GM12878 (cell line): ENCODE measurements around the gene SLC35F6. TPM values are rescaled to one million over a fixed set of nuclear protein-coding genes. Genes with fewer than 3 reads are reported as not detected.

Source experiments
- ATF7 ChIP-seq: fragments of 450-650 bp; IDR thresholded peaks from 2 replicates; pipeline ENCODE4 v1.6.1; 2016; ENCODE audit warnings: low read depth, mild to moderate bottlenecking
- CEBPB ChIP-seq, 2 experiments: fragments of 150-350 bp in 1 of 2; IDR thresholded peaks; 2 replicates each; pipeline ENCODE4 v1.6.1; 2012 to 2014; ENCODE audit warnings: low read depth in 2 of 2, low read length in 2 of 2, borderline replicate concordance in 1 of 2, inconsistent platforms in 1 of 2
- CREB1 ChIP-seq: IDR thresholded peaks from 2 replicates; pipeline ENCODE4 v1.6.1; 2012; ENCODE audit warnings: low read depth, mild to moderate bottlenecking, inconsistent platforms
- DPF2 ChIP-seq: fragments of 450-650 bp; IDR thresholded peaks from 2 replicates; pipeline ENCODE4 v1.6.1; 2017; ENCODE audit warnings: mild to moderate bottlenecking
- GABPA ChIP-seq: IDR thresholded peaks from 2 replicates; pipeline ENCODE4 v1.6.1; 2014; ENCODE audit warnings: antibody characterized with exemption, low read depth, mild to moderate bottlenecking, inconsistent platforms
- HDAC2 ChIP-seq: fragments of 200-600 bp; sonication (generic); IDR thresholded peaks from 2 replicates; pipeline ENCODE4 v1.6.1; 2017
- NBN ChIP-seq: fragments of 450-650 bp; IDR thresholded peaks from 2 replicates; pipeline ENCODE4 v1.6.1; 2016
- PAX8 ChIP-seq: fragments of 450-650 bp; IDR thresholded peaks from 2 replicates; pipeline ENCODE4 v1.6.1; 2017; ENCODE audit warnings: mild to moderate bottlenecking, moderate library complexity
- POLR2A ChIP-seq: IDR thresholded peaks from 2 replicates; pipeline ENCODE4 v1.6.1; 2011; ENCODE audit warnings: low read depth, mild to moderate bottlenecking, low read length
- RAD51 ChIP-seq: fragments of 450-650 bp; IDR thresholded peaks from 2 replicates; pipeline ENCODE4 v1.6.1; 2016; ENCODE audit warnings: moderate library complexity, mild to moderate bottlenecking, inconsistent platforms
- SPI1 ChIP-seq: IDR thresholded peaks from 2 replicates; pipeline ENCODE4 v1.6.1; 2011; ENCODE audit warnings: low read depth, mild to moderate bottlenecking, low read length, moderate library complexity, borderline replicate concordance; ENCODE audit not compliant: insufficient read depth
- TBL1XR1 ChIP-seq: IDR thresholded peaks from 2 replicates; pipeline ENCODE4 v1.6.1; 2012; ENCODE audit warnings: low read depth, low read length, improper control_type of control experiment
- ZNF24 ChIP-seq: fragments of 450-650 bp; IDR thresholded peaks from 2 replicates; pipeline ENCODE4 v1.6.1; 2017; ENCODE audit warnings: antibody characterized with exemption, mild to moderate bottlenecking
- polyA plus RNA-seq, 11 experiments: library from polyadenylated mRNA; depleted of rRNA in 4 of 11; unstranded in 6 of 11; stranded (reverse) in 5 of 11; fragments of >200 nt; fragmentation: Nextera tagmentation in 4 of 11; fragmentation: Illumina TruSeq in 1 of 11; extraction: Ambion mirVana in 4 of 11; extraction: Trizol in 1 of 11; gene quantifications; 1 replicate in 1 of 11; 2 replicates in 10 of 11; pipeline versions ENCODE4 v1.2.1 to v1.2.3, GENCODE V29; 2011 to 2016; ENCODE audit warnings: inconsistent platforms in 2 of 11, missing spikeins in 2 of 11, low read depth in 1 of 11
- total RNA-seq, 4 experiments: library from RNA; depleted of rRNA in 3 of 4; stranded (reverse); fragments of >200 nt in 3 of 4; fragmentation: Illumina TruSeq in 1 of 4; extraction: Trizol in 1 of 4; gene quantifications; 2 replicates each; pipeline versions ENCODE4 v1.2.1 to v1.2.3, GENCODE V29; 2013 to 2021
- TF ChIP-seq, protein P1 (sequence below): fragments of 450-650 bp; IDR thresholded peaks from 2 replicates; pipeline ENCODE4 v1.6.1; 2016; ENCODE audit warnings: mild to moderate bottlenecking
- TF ChIP-seq, protein P2 (sequence below): IDR thresholded peaks from 2 replicates; pipeline ENCODE4 v1.6.1; 2011; ENCODE audit warnings: low read depth, low read length, improper control_type of control experiment, borderline replicate concordance
- TF ChIP-seq, protein P3 (sequence below): IDR thresholded peaks from 2 replicates; pipeline ENCODE4 v1.6.1; 2011; ENCODE audit warnings: low read depth, mild to moderate bottlenecking, low read length, moderate library complexity, borderline replicate concordance; ENCODE audit errors: extremely low read depth
- TF ChIP-seq, protein P4 (sequence below): IDR thresholded peaks from 2 replicates; pipeline ENCODE4 v1.6.1; 2012; ENCODE audit warnings: mild to moderate bottlenecking, low read depth, low read length
- TF ChIP-seq, protein P5 (sequence below), 3 experiments: IDR thresholded peaks in 2 of 3; conservative IDR thresholded peaks in 1 of 3; 2 replicates each; pipeline ENCODE4 v1.5.1; 2011; ENCODE audit warnings: low read depth in 3 of 3, low read length in 3 of 3, mild to moderate bottlenecking in 3 of 3, control low read depth in 2 of 3, moderate library complexity in 2 of 3, inconsistent platforms in 1 of 3, mixed read lengths in 1 of 3; ENCODE audit not compliant: control insufficient read depth in 2 of 3, insufficient read depth in 1 of 3; ENCODE audit errors: extremely low read depth in 1 of 3
- TF ChIP-seq, protein P6 (sequence below): fragments of 450-650 bp; IDR thresholded peaks from 2 replicates; pipeline ENCODE4 v1.6.1; 2018; ENCODE audit warnings: mild to moderate bottlenecking, low read depth, moderate library complexity; ENCODE audit not compliant: partially characterized antibody

SLC35F6 gene
- total and polyA plus RNA-seq, 10 of the 15 experiments (the other 5 are each of a cell fraction or from before 2014, with no cell fraction given), result 4.0 to 10.5 (median 8.0) TPM

DNA sequence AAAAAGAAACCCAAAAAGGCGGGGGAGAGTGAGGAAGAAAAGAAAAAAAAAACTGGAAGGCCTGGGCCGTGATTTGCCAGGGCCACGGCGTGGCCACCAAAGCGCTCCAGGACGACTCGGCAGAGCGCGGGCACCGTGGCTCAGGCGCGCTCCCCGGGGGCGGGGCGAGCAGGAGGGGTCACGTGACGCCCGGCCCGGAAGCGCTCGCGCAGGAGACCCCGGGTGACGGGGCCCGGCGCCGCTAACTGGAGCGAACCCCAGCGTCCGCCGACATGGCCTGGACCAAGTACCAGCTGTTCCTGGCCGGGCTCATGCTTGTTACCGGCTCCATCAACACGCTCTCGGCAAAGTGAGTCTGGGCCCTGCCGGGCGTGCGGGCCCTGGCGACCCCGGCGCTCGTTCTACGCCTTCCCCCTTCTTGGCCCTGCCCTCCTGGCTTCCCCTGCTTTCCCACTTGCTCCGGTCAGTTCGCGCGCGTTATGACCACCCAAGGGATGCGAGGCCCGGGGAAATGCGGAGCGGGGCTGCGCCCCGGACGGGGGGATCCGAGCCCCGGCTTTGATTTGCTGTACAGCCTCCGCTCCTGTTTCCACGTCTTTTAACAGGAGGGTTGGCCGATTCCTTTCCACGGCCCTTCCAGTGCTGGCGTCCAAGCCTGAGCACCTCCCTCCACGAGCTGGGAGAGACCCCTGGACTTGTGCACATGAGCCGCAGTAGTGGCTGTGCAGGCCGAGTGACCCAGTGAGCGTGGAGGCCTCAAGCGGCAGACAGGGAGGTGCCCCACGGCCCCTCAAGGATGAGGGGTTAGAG, at the start of gene SLC35F6 (continued):
- no peak for TF ChIP-seq SPI1
- TF ChIP-seq, protein P1, sequence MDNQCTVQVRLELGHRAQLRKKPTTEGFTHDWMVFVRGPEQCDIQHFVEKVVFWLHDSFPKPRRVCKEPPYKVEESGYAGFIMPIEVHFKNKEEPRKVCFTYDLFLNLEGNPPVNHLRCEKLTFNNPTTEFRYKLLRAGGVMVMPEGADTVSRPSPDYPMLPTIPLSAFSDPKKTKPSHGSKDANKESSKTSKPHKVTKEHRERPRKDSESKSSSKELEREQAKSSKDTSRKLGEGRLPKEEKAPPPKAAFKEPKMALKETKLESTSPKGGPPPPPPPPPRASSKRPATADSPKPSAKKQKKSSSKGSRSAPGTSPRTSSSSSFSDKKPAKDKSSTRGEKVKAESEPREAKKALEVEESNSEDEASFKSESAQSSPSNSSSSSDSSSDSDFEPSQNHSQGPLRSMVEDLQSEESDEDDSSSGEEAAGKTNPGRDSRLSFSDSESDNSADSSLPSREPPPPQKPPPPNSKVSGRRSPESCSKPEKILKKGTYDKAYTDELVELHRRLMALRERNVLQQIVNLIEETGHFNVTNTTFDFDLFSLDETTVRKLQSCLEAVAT, result peak; percentile 10
- TF ChIP-seq RAD51, result peak; percentile 96
- 0 out of 2 replicates have a peak, but pooled peaks have one; percentile 9 for TF ChIP-seq NBN
- TF ChIP-seq CREB1, result no peak
- TF ChIP-seq TBL1XR1, result peak; percentile 18; the same call in 1 of the 2 replicates
- TF ChIP-seq, protein P2, sequence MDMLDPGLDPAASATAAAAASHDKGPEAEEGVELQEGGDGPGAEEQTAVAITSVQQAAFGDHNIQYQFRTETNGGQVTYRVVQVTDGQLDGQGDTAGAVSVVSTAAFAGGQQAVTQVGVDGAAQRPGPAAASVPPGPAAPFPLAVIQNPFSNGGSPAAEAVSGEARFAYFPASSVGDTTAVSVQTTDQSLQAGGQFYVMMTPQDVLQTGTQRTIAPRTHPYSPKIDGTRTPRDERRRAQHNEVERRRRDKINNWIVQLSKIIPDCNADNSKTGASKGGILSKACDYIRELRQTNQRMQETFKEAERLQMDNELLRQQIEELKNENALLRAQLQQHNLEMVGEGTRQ, result peak; percentile 88
- TF ChIP-seq GABPA, result no peak
- TF ChIP-seq, protein P3, sequence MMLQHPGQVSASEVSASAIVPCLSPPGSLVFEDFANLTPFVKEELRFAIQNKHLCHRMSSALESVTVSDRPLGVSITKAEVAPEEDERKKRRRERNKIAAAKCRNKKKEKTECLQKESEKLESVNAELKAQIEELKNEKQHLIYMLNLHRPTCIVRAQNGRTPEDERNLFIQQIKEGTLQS, result peak; percentile 87; the same call in 1 of the 2 replicates
- TF ChIP-seq PAX8, result no peak
- no peak for TF ChIP-seq CEBPB (IDR thresholded peaks at IDR 0.05; ENCODE audit: borderline replicate concordance in 1 of 2, low read depth in 2 of 2, low read length in 2 of 2)
- TF ChIP-seq DPF2, result peak; percentile 76
- TF ChIP-seq, protein P4, sequence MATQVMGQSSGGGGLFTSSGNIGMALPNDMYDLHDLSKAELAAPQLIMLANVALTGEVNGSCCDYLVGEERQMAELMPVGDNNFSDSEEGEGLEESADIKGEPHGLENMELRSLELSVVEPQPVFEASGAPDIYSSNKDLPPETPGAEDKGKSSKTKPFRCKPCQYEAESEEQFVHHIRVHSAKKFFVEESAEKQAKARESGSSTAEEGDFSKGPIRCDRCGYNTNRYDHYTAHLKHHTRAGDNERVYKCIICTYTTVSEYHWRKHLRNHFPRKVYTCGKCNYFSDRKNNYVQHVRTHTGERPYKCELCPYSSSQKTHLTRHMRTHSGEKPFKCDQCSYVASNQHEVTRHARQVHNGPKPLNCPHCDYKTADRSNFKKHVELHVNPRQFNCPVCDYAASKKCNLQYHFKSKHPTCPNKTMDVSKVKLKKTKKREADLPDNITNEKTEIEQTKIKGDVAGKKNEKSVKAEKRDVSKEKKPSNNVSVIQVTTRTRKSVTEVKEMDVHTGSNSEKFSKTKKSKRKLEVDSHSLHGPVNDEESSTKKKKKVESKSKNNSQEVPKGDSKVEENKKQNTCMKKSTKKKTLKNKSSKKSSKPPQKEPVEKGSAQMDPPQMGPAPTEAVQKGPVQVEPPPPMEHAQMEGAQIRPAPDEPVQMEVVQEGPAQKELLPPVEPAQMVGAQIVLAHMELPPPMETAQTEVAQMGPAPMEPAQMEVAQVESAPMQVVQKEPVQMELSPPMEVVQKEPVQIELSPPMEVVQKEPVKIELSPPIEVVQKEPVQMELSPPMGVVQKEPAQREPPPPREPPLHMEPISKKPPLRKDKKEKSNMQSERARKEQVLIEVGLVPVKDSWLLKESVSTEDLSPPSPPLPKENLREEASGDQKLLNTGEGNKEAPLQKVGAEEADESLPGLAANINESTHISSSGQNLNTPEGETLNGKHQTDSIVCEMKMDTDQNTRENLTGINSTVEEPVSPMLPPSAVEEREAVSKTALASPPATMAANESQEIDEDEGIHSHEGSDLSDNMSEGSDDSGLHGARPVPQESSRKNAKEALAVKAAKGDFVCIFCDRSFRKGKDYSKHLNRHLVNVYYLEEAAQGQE, result no peak
- TF ChIP-seq, protein P5, sequence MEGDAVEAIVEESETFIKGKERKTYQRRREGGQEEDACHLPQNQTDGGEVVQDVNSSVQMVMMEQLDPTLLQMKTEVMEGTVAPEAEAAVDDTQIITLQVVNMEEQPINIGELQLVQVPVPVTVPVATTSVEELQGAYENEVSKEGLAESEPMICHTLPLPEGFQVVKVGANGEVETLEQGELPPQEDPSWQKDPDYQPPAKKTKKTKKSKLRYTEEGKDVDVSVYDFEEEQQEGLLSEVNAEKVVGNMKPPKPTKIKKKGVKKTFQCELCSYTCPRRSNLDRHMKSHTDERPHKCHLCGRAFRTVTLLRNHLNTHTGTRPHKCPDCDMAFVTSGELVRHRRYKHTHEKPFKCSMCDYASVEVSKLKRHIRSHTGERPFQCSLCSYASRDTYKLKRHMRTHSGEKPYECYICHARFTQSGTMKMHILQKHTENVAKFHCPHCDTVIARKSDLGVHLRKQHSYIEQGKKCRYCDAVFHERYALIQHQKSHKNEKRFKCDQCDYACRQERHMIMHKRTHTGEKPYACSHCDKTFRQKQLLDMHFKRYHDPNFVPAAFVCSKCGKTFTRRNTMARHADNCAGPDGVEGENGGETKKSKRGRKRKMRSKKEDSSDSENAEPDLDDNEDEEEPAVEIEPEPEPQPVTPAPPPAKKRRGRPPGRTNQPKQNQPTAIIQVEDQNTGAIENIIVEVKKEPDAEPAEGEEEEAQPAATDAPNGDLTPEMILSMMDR (IDR thresholded peaks at IDR 0.05 in 2 of 3, conservative IDR thresholded peaks at IDR 0.05 in 1 of 3; ENCODE audit: control insufficient read depth in 2 of 3, extremely low read depth in 1 of 3, insufficient read depth in 1 of 3, low read depth in 3 of 3, low read length in 3 of 3), result no peak
- no peak for TF ChIP-seq ATF7
- TF ChIP-seq, protein P6, sequence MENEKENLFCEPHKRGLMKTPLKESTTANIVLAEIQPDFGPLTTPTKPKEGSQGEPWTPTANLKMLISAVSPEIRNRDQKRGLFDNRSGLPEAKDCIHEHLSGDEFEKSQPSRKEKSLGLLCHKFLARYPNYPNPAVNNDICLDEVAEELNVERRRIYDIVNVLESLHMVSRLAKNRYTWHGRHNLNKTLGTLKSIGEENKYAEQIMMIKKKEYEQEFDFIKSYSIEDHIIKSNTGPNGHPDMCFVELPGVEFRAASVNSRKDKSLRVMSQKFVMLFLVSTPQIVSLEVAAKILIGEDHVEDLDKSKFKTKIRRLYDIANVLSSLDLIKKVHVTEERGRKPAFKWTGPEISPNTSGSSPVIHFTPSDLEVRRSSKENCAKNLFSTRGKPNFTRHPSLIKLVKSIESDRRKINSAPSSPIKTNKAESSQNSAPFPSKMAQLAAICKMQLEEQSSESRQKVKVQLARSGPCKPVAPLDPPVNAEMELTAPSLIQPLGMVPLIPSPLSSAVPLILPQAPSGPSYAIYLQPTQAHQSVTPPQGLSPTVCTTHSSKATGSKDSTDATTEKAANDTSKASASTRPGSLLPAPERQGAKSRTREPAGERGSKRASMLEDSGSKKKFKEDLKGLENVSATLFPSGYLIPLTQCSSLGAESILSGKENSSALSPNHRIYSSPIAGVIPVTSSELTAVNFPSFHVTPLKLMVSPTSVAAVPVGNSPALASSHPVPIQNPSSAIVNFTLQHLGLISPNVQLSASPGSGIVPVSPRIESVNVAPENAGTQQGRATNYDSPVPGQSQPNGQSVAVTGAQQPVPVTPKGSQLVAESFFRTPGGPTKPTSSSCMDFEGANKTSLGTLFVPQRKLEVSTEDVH, result no peak
- TF ChIP-seq ZNF24, result no peak
- TF ChIP-seq HDAC2, result no peak
- TF ChIP-seq POLR2A, result peak; percentile 94
